H1 (cell line): Measurements from ENCODE around the gene SNX32. TPM values are rescaled to one million over a fixed set of nuclear protein-coding genes. Genes with fewer than 3 reads are reported as not detected.

ENCODE experiments used
- CTCF ChIA-PET: fragments of 300-600 bp; sonication (Branson Sonifier 250); formaldehyde crosslinking; loops from one replicate; lab custom pipeline; 2021; ENCODE audit not compliant: partially characterized antibody; lab: Charles Lee
- POLR2A ChIA-PET: fragments of 300-600 bp; sonication (Branson Sonifier 250); formaldehyde crosslinking; loops from one replicate; lab custom pipeline; 2021; ENCODE audit warnings: inconsistent platforms; ENCODE audit not compliant: partially characterized antibody; lab: Charles Lee
- DNase-seq, 2 experiments: peaks; one replicate each; pipeline versions ENCODE4 v3.0.0 to v3.0.0-alpha.2; 2010 to 2022; ENCODE audit warnings: low spot score in 2 of 2, low read depth in 1 of 2, mixed read lengths in 1 of 2
- FAIRE-seq: peaks from 2 replicates; lab custom pipeline; 2011; peaks lifted over from hg19 to GRCh38; lab: Jason Lieb, UNC
- H2AFZ ChIP-seq: 2 replicates; pipeline ENCODE4 v1.8.1; 2012; ENCODE audit warnings: low read length, inconsistent platforms
- H2AK5ac ChIP-seq: 2 replicates; pipeline ENCODE4 v1.6.1; 2013; ENCODE audit warnings: low read depth, low read length
- H2BK120ac ChIP-seq: replicated peaks from 2 replicates; pipeline ENCODE3; 2013; ENCODE audit warnings: low read depth, low read length, inconsistent platforms
- H2BK12ac ChIP-seq: 2 replicates; pipeline ENCODE4 v1.6.1; 2013; ENCODE audit warnings: low read depth, low read length
- H2BK15ac ChIP-seq: 2 replicates; pipeline ENCODE4 v1.6.1; 2013; ENCODE audit warnings: low read length
- H2BK20ac ChIP-seq: 2 replicates; pipeline ENCODE4 v1.6.1; 2013; ENCODE audit warnings: low read length
- H2BK5ac ChIP-seq: 2 replicates; pipeline ENCODE4 v1.6.1; 2013; ENCODE audit warnings: low read depth, low read length
- H3K14ac ChIP-seq: 2 replicates; pipeline ENCODE4 v1.6.1; 2013; ENCODE audit warnings: inconsistent platforms; ENCODE audit not compliant: insufficient read length
- H3K18ac ChIP-seq: 2 replicates; pipeline ENCODE4 v1.6.1; 2013; ENCODE audit warnings: low read length; ENCODE audit errors: extremely low read depth
- H3K23ac ChIP-seq: 2 replicates; pipeline ENCODE4 v1.6.1; 2013; ENCODE audit warnings: inconsistent platforms; ENCODE audit not compliant: insufficient read length
- H3K23me2 ChIP-seq: 2 replicates; pipeline ENCODE4 v1.6.1; 2013; ENCODE audit warnings: low read depth, low read length
- H3K27ac ChIP-seq: 2 replicates; pipeline ENCODE4 v1.6.1; 2011; ENCODE audit warnings: low read depth, low read length, inconsistent platforms
- H3K27me3 ChIP-seq, 4 experiments: replicated peaks in 1 of 4; 1 replicate in 1 of 4; 2 replicates in 3 of 4; pipeline versions ENCODE4 v1.6.1 to v1.8.1; 2011 to 2013; ENCODE audit warnings: low read length in 3 of 4, mild to moderate bottlenecking in 3 of 4, inconsistent platforms in 2 of 4, mixed read lengths in 2 of 4, moderate library complexity in 1 of 4; ENCODE audit not compliant: control insufficient read depth in 3 of 4, insufficient read depth in 3 of 4; ENCODE audit errors: extremely low read depth in 1 of 4
- H3K36me3 ChIP-seq, 4 experiments: 2 replicates each; pipeline versions ENCODE4 v1.6.1 to v1.8.1; 2011 to 2013; ENCODE audit warnings: mild to moderate bottlenecking in 4 of 4, low read length in 3 of 4, moderate library complexity in 2 of 4, control low read depth in 1 of 4, inconsistent platforms in 1 of 4; ENCODE audit not compliant: insufficient read depth in 4 of 4, control insufficient read depth in 2 of 4
- H3K4ac ChIP-seq: replicated peaks from 2 replicates; pipeline ENCODE3; 2013; ENCODE audit warnings: low read length, low read depth, mixed read lengths, inconsistent platforms; ENCODE audit not compliant: insufficient read length
- H3K4me1 ChIP-seq, 4 experiments: replicated peaks in 1 of 4; 1 replicate in 1 of 4; 2 replicates in 3 of 4; pipeline versions ENCODE4 v1.6.1 to v1.8.1; 2011 to 2013; ENCODE audit warnings: low read length in 3 of 4, inconsistent platforms in 2 of 4, mixed read lengths in 1 of 4; ENCODE audit not compliant: insufficient read depth in 4 of 4, control insufficient read depth in 3 of 4
- H3K4me2 ChIP-seq, 2 experiments: 2 replicates each; pipeline versions ENCODE4 v1.6.1 to v1.8.1; 2011 to 2013; ENCODE audit warnings: low read depth in 2 of 2, low read length in 2 of 2, control low read depth in 1 of 2, inconsistent platforms in 1 of 2, mild to moderate bottlenecking in 1 of 2; ENCODE audit not compliant: insufficient read depth in 1 of 2
- H3K4me3 ChIP-seq, 4 experiments: fragments of 200-600, 300-600 bp in 1 of 4; sonication (generic), shearing (Covaris generic), sonication (Bioruptor Twin) in 1 of 4; 2 replicates each; pipeline versions ENCODE4 v1.5.1 to v1.8.1; 2011 to 2016; ENCODE audit warnings: low read length in 4 of 4, low read depth in 3 of 4, control low read depth in 2 of 4, inconsistent platforms in 2 of 4, mild to moderate bottlenecking in 2 of 4, mixed read lengths in 1 of 4, moderate library complexity in 1 of 4; ENCODE audit not compliant: insufficient read depth in 2 of 4; ENCODE audit errors: extremely low read depth in 1 of 4
- H3K56ac ChIP-seq: replicated peaks from 2 replicates; pipeline ENCODE3; 2013; ENCODE audit warnings: low read depth, mild to moderate bottlenecking, mixed read lengths, low read length, inconsistent platforms; ENCODE audit not compliant: insufficient read length
- H3K79me1 ChIP-seq: 2 replicates; pipeline ENCODE4 v1.6.1; 2013; ENCODE audit warnings: low read depth, low read length, control low read depth
- H3K79me2 ChIP-seq, 2 experiments: 2 replicates each; pipeline versions ENCODE4 v1.6.1 to v1.8.1; 2012 to 2013; ENCODE audit warnings: low read length in 2 of 2, mild to moderate bottlenecking in 2 of 2, inconsistent platforms in 1 of 2; ENCODE audit not compliant: insufficient read depth in 2 of 2, control insufficient read depth in 1 of 2
- H3K9ac ChIP-seq, 4 experiments: replicated peaks in 1 of 4; 1 replicate in 1 of 4; 2 replicates in 3 of 4; pipeline versions ENCODE4 v1.6.1 to v1.8.1; 2011 to 2013; ENCODE audit warnings: low read depth in 3 of 4, low read length in 3 of 4, control low read depth in 2 of 4, mild to moderate bottlenecking in 2 of 4, moderate library complexity in 2 of 4, inconsistent platforms in 1 of 4; ENCODE audit errors: extremely low read depth in 1 of 4
- H3K9me3 ChIP-seq, 2 experiments: 2 replicates each; pipeline versions ENCODE4 v1.6.1 to v1.8.1; 2012 to 2013; ENCODE audit warnings: mild to moderate bottlenecking in 2 of 2, moderate library complexity in 2 of 2, control low read depth in 1 of 2, inconsistent platforms in 1 of 2, low read depth in 1 of 2, low read length in 1 of 2, mixed read lengths in 1 of 2; ENCODE audit not compliant: insufficient read depth in 2 of 2
- H4K20me1 ChIP-seq, 2 experiments: replicated peaks in 1 of 2; 2 replicates each; pipeline versions ENCODE3 to v1.8.1; 2011 to 2013; ENCODE audit warnings: inconsistent platforms in 2 of 2, low read length in 2 of 2, mild to moderate bottlenecking in 1 of 2; ENCODE audit not compliant: insufficient read depth in 2 of 2, control insufficient read depth in 1 of 2
- H4K5ac ChIP-seq: 2 replicates; pipeline ENCODE4 v1.6.1; 2013; ENCODE audit warnings: low read length, low read depth, mixed read lengths, inconsistent platforms; ENCODE audit not compliant: insufficient read length
- H4K8ac ChIP-seq: 2 replicates; pipeline ENCODE4 v1.8.0; 2013; ENCODE audit warnings: mild to moderate bottlenecking, moderate library complexity, low read length, inconsistent platforms; ENCODE audit not compliant: insufficient read depth; ENCODE audit errors: extremely low read depth
- H4K91ac ChIP-seq: replicated peaks from 2 replicates; pipeline ENCODE3; 2013; ENCODE audit warnings: low read length, mixed read lengths, inconsistent platforms; ENCODE audit not compliant: insufficient read length
- MAFK ChIP-seq: IDR thresholded peaks from 2 replicates; pipeline ENCODE4 v1.6.1; 2012; ENCODE audit warnings: low read depth, mild to moderate bottlenecking, improper control_type of control experiment, low read length
- RFX5 ChIP-seq: IDR thresholded peaks from 2 replicates; pipeline ENCODE4 v1.6.1; 2011; ENCODE audit warnings: low read depth, low read length, improper control_type of control experiment, borderline replicate concordance
- WGBS, 2 experiments: shearing (Covaris generic) in 1 of 2; methylation state at CpG; one replicate each; pipeline versions ENCODE4 v1.1.6 to v1.1.7; 2013 to 2015; ENCODE audit warnings: low lambda C conversion rate in 2 of 2, mixed read lengths in 2 of 2, inconsistent platforms in 1 of 2, low coverage in 1 of 2, missing lambda C conversion rate in 1 of 2; ENCODE audit not compliant: insufficient replicate concordance in 2 of 2, insufficient coverage in 1 of 2, insufficient read length in 1 of 2; ENCODE audit errors: extremely low coverage in 1 of 2, missing lambda C conversion rate in 1 of 2; 5-methylcytosine and 5-hydroxymethylcytosine counted together
- polyA plus RNA-seq, 7 experiments: library from polyadenylated mRNA; depleted of rRNA in 3 of 7; stranded (reverse) in 5 of 7; unstranded in 2 of 7; fragments of >200 nt in 5 of 7; fragments of 200-250 nt in 2 of 7; gene quantifications; 1 replicate in 5 of 7; 2 replicates in 1 of 7; 4 replicates in 1 of 7; pipeline versions ENCODE4 v1.2.1 to v1.2.3, GENCODE V29; 2011 to 2013; ENCODE audit warnings: missing spikeins in 2 of 7, mixed read lengths in 2 of 7
- total RNA-seq: library from RNA; stranded (reverse); fragmentation: NEBNext Ultra II Directional; extraction: Animal tissue kit (Norgen Biotek cat#: 25700); gene quantifications from 2 replicates; pipeline ENCODE4 v1.2.1, GENCODE V29; 2021

Gene SNX32
- total and polyA plus RNA-seq, 2 of the 8 experiments (the other 6 are each of a cell fraction or from before 2014, with no cell fraction given), result 0.76 to 2.2 TPM

DNA sequence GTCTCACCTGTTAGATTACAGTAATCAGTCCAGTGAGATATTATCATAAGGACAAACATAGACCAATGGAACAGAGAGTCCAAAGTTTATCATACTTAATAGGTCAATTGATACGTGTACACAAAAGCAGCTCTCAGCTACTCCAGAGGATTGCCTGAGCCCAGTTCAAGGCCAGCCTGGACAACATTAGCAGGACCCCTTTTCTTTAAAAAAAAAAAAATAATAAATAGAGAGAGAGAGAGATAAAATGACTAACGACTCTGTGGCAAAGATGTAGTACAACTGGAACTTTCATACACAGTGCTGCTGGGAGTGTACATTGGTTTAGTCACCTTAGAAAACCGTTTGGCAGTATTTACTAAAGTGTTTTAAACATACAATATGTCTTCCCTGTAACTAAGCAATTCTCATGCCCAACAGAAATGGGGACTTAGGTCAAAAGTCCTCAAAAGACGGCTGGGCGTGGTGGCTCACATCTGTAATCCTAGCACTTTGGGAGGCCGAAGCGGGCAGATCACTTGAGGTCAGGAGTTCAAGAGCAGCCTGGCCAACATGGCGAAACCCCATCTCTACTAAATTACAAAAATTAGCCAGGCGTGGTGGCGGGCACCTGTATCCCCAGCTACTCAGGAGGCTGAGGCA is 10.6 kb downstream of the SNX32 start:
- TF ChIP-seq MAFK (no peak), RFX5 (no peak)
- no peak overlapping the region for H2BK5ac ChIP-seq
- FAIRE-seq, result no peak
- H3K23me2 ChIP-seq, result no peaks in the 10 kb centered on the region
- H3K18ac ChIP-seq, result no peak overlapping the region
- H3K27ac ChIP-seq, result no peak overlapping the region
- CTCF ChIA-PET, result interaction anchor here (0.5 to 15.2 kb wide), 7 partner anchors 8 to 124 kb away, joined by 3 to 283 read pairs (median 6); partner anchors contain the start of genes CCDC85B, CFL1, CTSW and FIBP
- H3K56ac ChIP-seq, result no peak overlapping the region
- H4K8ac ChIP-seq, result no peak overlapping the region
- no peak overlapping the region for H2BK12ac ChIP-seq
- H2AFZ ChIP-seq, result no peak overlapping the region
- H3K27me3 ChIP-seq, result no peaks in the 10 kb centered on the region; a peak in 1 of 7 replicates
- no peak overlapping the region for H2AK5ac ChIP-seq
- no peak overlapping the region for H2BK15ac ChIP-seq
- H3K9me3 ChIP-seq, result no peaks in the 10 kb centered on the region
- POLR2A ChIA-PET, result interaction anchor here (0.6 to 38.3 kb wide), 4 partner anchors 9 to 474 kb away, joined by 3 to 1071 read pairs (median 4); partner anchors contain the start of genes CCDC85B, CFL1, CTSW and EFEMP2
- H4K5ac ChIP-seq, result no peak overlapping the region
- H3K23ac ChIP-seq, result no peak overlapping the region
- H2BK120ac ChIP-seq, result no peak overlapping the region
- H4K91ac ChIP-seq, result no peak overlapping the region
- DNase-seq, result no peak
- H3K79me1 ChIP-seq, result no peaks in the 10 kb centered on the region
- H3K14ac ChIP-seq, result no peak overlapping the region
- no peak overlapping the region for H3K9ac ChIP-seq
- H3K79me2 ChIP-seq, result no peaks in the 10 kb centered on the region
- 81% methylated on average over 10 of the region's 10 CpGs; no CpG with 5 or more reads in 1 of the 2 experiments for WGBS, 2 experiments
- H3K4me2 ChIP-seq, result no peak overlapping the region
- H3K4me3 ChIP-seq, result no peak overlapping the region
- no peaks in the 10 kb centered on the region for H4K20me1 ChIP-seq
- no peaks in the 10 kb centered on the region for H3K36me3 ChIP-seq
- no peak overlapping the region for H2BK20ac ChIP-seq
- no peak overlapping the region for H3K4ac ChIP-seq
- no peaks in the 10 kb centered on the region; a peak in 1 of 7 replicates for H3K4me1 ChIP-seq
